HG02852 (cell line): ENCODE data around the gene HIPK3.
"Not testable (repeated sequence)": the region's sequence is repeated elsewhere in the genome, so short reads cannot be mapped to it uniquely, and the experiment has no call there.

ENCODE experiments used
- ATAC-seq: cut with Tn5 transposase; IDR thresholded peaks from one replicate; pipeline ENCODE4 v1.9.1; 2021; ENCODE audit warnings: mild to moderate bottlenecking, moderate library complexity; ENCODE audit not compliant: unreplicated experiment

HIPK3 gene

GRCh38 chr11:33257160-33257896, at the start of gene HIPK3:
TSS of gene HIPK3 (plus strand) at chr11:33257381.
- ATAC-seq, result peak; percentile 78

GRCh38 chr11:33207408-33207985, 49.7 kb upstream of the HIPK3 start:
- ATAC-seq, result no peak

DNA sequence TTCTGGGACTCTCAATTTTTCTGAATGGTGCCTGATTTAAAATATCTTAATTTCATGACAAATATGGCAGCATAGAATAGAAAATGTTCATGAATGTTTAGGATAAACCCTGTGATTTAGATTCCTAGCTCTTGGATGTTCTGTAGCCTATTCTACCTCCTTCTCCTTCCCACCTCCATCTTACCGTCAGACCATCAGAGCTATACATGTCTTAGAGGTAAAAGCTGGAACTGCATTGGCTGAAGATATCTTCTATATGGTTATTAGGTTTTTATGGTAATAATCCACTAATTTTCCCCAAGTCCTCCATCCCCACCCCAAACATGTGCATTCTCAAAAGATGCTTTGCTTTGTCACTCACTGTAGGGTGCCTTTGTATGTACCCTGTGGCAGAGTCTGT, 49.0 kb upstream of the HIPK3 start:
- no peak for ATAC-seq

DNA sequence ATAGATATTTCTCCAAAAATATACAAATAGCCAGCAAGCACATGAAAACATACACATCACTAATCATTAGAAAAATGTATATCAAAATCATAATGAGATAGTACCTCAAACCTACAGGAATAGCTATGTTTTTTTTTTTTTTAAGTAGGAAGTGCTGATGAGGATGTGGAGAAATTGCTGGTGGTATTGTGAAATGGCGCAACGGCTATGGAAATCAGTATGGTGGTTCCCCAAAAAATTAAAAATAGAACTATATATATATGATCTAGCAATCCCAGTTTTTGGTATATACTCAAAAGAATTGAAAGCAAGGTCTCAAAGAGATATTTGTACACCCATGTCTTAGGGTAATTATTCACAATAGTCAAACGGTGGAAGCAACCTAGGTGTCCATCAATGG, 46.0 kb upstream of the HIPK3 start:
- ATAC-seq, result no peak

DNA sequence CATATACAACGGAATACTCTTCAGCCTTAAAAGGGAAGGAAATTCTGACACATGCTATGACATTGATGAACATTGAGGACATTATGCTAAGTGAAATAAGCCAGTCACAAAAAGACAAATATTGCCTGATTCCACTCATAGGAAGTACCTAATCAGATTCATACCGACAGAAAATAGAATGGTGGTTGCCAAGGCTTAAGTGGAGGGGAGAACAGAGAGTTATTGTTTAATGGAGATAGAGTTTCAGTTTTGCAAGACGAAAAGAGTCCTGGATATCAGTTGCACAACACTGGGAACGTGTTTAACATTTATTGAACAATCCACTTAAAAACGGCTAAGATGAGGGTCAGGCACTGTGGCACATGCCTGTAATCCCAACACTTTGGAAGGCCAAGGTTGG, 45.6 kb upstream of the HIPK3 start:
- ATAC-seq, result no peak

DNA sequence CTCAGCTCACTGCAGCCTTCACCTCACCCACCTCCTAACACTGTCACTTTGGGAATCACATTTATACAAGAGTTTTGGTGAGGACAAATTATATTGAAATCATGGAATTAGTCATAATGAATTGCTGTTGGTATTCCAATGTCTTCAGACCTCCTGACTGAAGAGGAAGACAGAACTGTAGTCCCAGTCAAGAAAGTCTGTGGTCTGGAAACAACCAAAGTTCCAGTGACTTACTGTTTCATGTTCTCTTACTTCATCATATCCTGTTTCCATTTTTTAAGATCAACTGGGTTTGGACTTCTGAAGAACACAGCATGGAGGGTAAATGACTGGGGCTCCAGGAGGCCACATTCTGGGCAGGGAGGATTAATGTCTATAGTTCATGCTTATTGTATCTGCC, 43.0 kb upstream of the HIPK3 start:
- ATAC-seq, result no peak

GRCh38 chr11:33214767-33215166, 42.4 kb upstream of the HIPK3 start:
- ATAC-seq, result no peak

DNA sequence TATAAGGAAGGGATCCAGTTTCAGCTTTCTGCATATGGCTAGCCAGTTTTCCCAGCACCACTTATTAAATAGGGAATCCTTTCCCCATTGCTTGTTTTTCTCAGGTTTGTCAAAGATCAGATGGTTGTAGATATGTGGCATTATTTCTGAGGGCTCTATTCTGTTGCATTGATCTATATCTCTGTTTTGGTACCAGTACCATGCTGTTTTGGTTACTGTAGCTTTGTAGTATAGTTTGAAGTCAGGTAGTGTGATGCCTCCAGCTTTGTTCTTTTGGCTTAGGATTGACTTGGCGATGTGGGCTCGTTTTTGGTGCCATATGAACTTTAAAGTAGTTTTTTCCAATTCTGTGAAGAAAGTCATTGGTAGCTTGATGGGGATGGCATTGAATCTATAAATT, 40.5 kb upstream of the HIPK3 start:
- ATAC-seq, result not testable (repeated sequence)

DNA sequence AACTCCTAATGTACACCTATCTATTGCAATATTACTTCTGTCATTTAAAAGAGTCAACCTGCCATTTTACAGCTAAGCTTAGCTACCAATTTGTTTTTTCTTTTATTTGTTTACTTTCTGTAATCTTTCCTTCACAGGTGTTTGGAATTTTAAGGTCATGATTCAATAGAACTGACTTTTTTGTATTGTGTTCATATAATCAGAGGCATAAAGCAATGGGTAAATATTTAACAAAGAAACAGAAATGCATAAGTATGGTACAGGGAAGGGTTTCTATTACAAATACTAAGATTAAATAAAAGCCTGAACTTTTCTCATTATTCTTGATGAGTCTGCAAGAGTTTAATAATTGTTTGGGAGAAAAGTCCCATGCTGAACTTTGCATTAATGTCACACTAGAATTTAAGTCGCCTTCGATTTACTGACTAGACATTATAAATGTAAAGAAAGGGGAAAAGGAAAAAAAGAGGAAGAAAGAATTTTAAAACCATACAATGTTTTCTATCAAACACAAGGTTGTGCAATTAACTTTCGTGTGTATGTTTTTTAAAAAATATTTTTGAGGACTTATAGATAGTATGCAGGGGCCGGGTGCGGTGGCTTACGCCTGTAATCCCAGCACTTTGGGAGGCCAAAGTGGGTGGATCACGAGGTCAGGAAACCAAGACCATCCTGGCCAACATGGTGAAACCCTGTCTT, 35.0 kb upstream of the HIPK3 start:
- no peak for ATAC-seq

GRCh38 chr11:33225371-33225770, 31.8 kb upstream of the HIPK3 start:
- ATAC-seq, result no peak

DNA sequence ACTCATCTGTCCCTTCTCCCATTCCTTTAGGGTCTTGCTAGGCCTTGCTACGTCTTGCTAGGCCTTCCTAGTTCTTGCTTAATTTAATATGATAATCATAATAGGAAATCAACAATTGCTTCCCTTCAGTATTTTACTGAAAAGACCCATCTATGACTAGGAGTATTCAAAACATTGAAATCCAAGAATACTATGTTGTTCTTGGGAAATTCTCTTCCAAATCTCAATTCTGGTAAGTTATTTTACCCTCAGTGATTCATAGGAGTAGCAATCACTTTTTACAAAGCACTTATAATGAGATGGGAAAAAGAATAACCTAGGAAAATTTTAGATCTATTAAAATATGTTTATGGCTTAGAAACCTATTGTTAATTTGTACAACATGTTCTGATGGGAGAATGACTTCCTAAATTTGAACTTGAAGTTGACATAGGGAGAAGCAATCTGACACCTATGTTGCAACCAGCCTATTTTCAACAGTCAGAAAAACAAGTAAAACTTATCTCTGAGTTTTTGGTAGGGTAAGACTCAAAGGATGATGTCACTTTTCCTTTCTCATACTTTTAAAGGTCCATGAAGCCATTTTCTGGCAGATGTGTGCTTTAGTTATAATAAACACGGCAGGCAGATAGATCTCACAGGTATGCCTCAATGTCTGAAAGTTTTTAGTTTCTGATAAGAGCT, 29.5 kb upstream of the HIPK3 start:
- ATAC-seq, result no peak

DNA sequence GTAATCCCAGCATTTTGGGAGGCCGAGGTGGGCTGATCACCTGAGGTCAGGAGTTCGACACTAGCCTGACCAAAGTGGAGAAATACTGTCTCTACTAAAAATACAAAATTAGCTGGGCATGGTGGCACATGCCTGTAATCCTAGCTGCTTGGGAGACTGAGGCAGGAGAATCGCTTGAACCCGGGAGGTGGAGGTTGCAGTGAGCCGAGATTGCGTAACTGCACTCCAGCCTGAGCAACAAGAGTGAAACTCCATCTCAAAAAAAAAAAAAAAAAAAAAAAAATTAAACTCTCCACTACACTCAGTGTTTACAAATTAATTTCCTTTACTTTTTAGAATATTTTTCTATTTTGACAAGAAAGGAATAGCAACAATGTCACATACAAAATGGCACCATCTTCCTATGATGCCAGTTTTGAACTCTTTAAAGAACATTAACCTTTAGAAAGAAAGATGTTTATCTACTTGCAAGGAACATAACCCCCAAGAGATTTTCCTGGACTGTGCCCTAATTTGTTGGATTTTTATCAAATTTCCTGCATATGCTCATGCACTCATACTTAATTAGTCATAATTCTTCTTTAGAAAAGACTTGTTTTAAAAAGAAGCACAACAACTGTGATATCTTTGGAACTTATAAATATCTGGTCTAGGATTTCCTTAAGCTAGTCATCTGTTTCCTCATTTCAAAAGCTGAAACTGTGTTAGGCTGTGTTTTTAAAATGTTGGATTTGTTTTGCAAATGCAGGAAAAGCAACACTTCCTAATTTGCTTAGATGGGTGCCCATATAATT, 22.6 kb upstream of the HIPK3 start:
- no peak for ATAC-seq

DNA sequence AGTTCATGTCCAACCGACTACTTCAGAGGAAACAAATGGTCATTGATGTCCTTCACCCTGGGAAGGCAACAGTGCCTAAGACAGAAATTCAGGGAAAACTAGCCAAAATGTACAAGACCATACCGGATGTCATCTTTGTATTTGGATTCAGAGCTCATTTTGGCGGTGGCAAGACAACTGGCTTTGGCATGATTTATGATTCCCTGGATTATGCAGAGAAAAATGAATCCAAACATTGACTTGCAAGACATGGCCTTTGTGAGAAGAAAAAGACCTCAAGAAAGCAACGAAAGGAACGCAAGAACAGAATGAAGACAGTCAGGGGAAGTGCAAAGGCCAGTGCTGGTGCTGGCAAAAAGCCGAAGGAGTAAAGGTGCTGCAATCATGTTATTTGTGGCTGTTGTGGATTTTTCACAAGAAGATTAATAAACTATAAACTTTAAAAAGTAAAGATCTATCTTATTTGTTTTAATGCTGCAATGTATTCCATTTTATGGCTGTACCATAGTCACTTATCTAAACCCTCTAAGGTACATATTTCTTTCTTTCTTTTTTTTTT, 20.1 kb upstream of the HIPK3 start:
- no peak for ATAC-seq

DNA sequence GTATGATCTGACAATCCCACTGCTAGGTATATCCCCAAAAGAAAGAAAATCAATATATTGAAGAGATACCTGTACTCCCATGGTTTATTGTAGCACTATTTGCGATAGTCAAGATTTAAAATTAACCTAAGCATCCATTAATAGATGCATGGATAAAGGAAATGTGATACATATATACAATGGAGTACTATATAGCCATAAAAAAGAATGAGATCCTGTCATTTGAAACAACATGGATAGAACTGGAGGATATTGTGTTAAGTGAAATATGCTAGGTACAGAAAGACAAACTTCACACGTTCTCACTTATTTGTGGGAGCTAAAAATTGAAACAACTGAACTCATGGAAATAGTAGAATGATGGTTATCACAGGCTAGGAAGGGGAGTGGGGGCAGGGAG, 14.6 kb upstream of the HIPK3 start:
- no peak for ATAC-seq

GRCh38 chr11:33243654-33244053, 13.5 kb upstream of the HIPK3 start:
- ATAC-seq, result not testable (repeated sequence)

GRCh38 chr11:33248416-33248971, 8.7 kb upstream of the HIPK3 start:
- no peak for ATAC-seq

DNA sequence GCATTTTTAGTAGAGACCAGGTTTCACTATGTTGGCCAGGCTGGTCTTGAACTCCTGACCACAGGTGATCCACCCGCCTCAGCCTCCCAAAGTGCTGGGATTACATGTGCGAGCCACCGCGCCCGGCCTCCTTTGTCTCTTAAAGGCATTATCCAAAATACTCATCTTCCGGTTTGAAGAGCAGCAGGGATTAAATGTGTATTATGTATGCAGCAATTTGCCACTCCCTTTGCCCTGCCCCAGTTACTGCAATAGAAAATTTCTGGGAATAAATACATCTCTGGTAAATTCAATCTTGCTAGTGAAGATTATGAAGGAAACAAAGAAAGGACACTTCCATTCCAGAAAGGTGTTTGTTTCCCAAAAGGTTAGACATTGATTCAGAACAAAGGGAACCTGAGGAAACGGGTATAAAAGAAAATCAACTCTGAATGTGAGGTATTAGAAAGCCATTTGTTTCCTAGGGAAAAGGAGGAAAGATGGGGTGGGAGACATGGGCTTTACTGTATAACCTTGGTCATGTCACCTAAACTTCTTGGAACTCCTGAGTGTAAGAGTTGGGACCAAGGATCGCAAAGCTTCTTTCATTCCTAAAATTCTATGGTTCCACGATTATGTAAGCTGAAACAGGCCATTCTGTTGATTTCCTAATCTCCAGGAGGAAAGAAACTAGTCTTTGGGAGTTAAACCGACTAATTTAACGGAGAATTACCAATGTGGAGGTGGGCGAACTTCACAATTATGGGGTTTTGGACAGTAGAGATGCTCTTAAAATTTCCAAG, 959 bp upstream of the HIPK3 start:
- no peak for ATAC-seq

- no peak for ATAC-seq
Observed at GRCh38 chr11:33256813-33257159, 395 bp upstream of the HIPK3 start.

DNA sequence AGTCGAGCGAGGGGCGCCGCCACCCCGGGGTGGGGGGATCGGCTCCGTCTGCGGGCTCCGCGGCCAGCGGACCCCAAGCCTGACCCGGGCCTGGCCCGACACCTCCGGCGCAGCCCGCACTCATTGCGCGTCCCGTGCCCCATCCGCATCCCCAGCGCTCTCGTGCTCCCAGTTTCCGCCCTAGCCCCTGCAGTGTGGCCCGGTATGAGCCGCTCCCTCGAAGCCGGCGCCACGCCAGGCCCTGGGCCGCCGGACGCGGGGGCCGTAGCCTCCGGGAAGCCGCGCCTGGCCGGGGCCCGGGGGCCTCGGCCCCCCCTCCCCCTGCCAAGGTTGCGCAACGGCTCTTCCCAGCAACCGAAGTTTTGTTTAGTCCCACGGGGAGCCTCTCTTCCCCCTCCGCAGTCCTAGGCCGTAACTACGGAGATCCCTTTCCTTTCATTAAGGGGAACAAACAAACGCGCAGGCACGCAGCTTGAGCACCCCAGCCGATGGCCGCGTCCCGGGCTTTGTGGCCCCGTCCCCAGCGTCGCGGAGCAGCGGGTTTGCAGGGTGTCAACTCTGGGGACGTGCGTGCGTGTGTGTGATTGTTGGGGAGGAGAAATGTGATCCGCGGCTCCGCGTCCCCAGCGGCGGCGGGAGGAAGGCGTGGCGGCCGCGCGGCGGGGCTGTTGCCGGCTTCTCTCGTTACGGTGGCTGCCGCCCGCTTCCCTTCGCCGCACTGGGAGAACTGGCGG, 883 bp downstream of the HIPK3 start:
- ATAC-seq, result peak; percentile 38
